ENCODE data around the gene SETBP1. TPM values are rescaled to one million over a fixed set of nuclear protein-coding genes. Genes with fewer than 3 reads are reported as not detected.

SETBP1 gene
- total and polyA plus RNA-seq, 3 donors from 2014 or later: 6.2 to 34.7 (median 33.1) TPM

DNA sequence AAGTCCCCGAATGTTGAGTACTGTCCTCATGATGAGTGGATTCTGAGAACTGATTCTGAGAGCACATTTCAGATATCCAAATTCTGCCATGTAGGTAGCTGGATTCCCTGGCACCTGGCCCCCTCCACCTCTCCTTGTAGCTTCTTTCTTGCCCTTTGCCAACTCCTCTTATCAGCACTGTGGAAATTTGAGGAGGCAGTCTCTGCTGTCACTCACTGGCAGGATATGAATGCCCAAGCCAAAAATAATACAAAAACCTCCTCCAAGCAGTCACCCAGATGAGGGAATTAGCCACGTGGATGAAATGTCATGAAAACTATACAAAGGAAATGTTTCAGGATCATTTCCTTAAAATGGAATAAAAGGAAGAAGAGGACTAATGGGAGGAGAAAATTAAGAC, 276.8 kb downstream of the SETBP1 start:
- intact Hi-C loops (cut with DNase I; ENCODE audit: low total_unique reads): no loop called here
- H3K36me3 ChIP-seq (ENCODE audit: low read depth, missing control alignments): no peaks in the 10 kb centered on the region
- TF ChIP-seq POLR2A (IDR thresholded peaks at IDR 0.05): no peak
- TF ChIP-seq, protein P1, sequence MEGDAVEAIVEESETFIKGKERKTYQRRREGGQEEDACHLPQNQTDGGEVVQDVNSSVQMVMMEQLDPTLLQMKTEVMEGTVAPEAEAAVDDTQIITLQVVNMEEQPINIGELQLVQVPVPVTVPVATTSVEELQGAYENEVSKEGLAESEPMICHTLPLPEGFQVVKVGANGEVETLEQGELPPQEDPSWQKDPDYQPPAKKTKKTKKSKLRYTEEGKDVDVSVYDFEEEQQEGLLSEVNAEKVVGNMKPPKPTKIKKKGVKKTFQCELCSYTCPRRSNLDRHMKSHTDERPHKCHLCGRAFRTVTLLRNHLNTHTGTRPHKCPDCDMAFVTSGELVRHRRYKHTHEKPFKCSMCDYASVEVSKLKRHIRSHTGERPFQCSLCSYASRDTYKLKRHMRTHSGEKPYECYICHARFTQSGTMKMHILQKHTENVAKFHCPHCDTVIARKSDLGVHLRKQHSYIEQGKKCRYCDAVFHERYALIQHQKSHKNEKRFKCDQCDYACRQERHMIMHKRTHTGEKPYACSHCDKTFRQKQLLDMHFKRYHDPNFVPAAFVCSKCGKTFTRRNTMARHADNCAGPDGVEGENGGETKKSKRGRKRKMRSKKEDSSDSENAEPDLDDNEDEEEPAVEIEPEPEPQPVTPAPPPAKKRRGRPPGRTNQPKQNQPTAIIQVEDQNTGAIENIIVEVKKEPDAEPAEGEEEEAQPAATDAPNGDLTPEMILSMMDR (IDR thresholded peaks at IDR 0.05): no peak
- H3K9me3 ChIP-seq: no peaks in the 10 kb centered on the region
- no peak overlapping the region for H3K27ac ChIP-seq
- H3K27me3 ChIP-seq: no peaks in the 10 kb centered on the region
- DNase-seq: no peak
- 69 to 74% methylated on average over 2 of the region's 2 CpGs for WGBS, 2 donors
- H3K4me3 ChIP-seq: no peak overlapping the region
- peaks cover 3% of the 10 kb centered on the region for H3K4me1 ChIP-seq

GRCh38 chr18:44958040-44958439, 277.4 kb downstream of the SETBP1 start:
- WGBS, 2 donors: 92 to 97% methylated on average over 1 of the region's 1 CpG

DNA sequence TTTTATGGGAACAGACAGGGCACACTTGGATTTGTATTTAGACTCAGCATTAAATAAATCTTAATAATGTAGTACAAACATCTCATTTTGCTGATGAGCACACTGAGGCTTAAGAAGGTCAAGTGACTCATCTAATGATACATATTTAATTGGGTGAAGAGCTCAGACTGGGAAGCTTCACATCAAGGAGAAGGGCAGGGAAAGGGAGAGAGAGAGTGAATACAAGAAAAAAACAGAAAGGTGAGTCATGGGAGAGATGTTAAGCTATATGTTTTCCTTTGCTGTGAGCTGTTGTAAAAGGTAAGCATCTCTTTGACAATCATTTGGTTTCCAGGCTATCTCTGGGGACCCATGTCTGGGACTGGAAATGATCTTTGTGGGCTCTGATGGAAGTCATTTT, 277.8 kb downstream of the SETBP1 start:
- TF ChIP-seq, protein P1 (IDR thresholded peaks at IDR 0.05): no peak

More at GRCh38 chr18:44958040-44958439, 277.4 kb downstream of the SETBP1 start:
- Histone ChIP-seq H3K27me3 (no peaks in the 10 kb centered on the region), H3K4me1 (peaks cover 3% of the 10 kb centered on the region), H3K36me3 (ENCODE audit: low read depth, missing control alignments) (no peaks in the 10 kb centered on the region), H3K4me3 (no peak overlapping the region), H3K27ac (no peak overlapping the region), H3K9me3 (no peaks in the 10 kb centered on the region)
- DNase-seq: no peak
- intact Hi-C loops (cut with DNase I; ENCODE audit: low total_unique reads): no loop called here
- no peak for TF ChIP-seq POLR2A (IDR thresholded peaks at IDR 0.05)
- TF ChIP-seq, protein P1 (IDR thresholded peaks at IDR 0.05): no peak

GRCh38 chr18:44959013-44959412, 278.3 kb downstream of the SETBP1 start:
- Histone ChIP-seq H3K27me3 (no peaks in the 10 kb centered on the region), H3K27ac (no peak overlapping the region), H3K9me3 (no peaks in the 10 kb centered on the region), H3K4me1 (peaks cover 3% of the 10 kb centered on the region), H3K36me3 (ENCODE audit: low read depth, missing control alignments) (no peaks in the 10 kb centered on the region), H3K4me3 (no peak overlapping the region)
- WGBS, 2 donors: 49 to 56% methylated on average over 2 of the region's 2 CpGs
- DNase-seq: no peak
- intact Hi-C loops (cut with DNase I; ENCODE audit: low total_unique reads): no loop called here
- TF ChIP-seq, protein P1 (IDR thresholded peaks at IDR 0.05): no peak
- TF ChIP-seq POLR2A (IDR thresholded peaks at IDR 0.05): no peak

More for the DNA sequence above, 277.8 kb downstream of the SETBP1 start:
- Histone ChIP-seq H3K36me3 (ENCODE audit: low read depth, missing control alignments) (no peaks in the 10 kb centered on the region), H3K27me3 (no peaks in the 10 kb centered on the region), H3K27ac (no peak overlapping the region), H3K4me3 (no peak overlapping the region), H3K4me1 (peaks cover 3% of the 10 kb centered on the region), H3K9me3 (no peaks in the 10 kb centered on the region)
- intact Hi-C loops (cut with DNase I; ENCODE audit: low total_unique reads): no loop called here
- DNase-seq: no peak

DNA sequence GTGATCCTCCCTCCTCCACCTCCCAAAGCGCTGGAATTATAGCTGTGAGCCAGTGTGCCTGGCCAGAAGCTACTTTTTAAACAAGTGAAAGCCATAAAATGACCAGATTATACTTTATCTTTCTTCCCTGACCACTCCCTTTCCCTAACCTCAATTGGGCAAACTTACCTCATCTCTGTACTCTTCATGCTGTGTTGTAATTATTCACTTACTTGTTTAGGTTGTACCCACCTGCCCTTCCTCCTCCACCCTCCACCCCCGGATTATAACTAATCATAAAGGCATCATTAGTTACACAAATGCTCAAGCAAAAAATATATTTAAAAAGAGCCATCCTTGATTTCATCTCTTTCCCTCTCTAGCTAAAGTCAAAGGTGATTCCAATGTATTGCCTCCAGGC, 279.9 kb downstream of the SETBP1 start:
- intact Hi-C loops (cut with DNase I; ENCODE audit: low total_unique reads): no loop called here
- no peak overlapping the region for H3K4me3 ChIP-seq
- no peak for DNase-seq
- WGBS, 2 donors: 79 to 88% methylated on average over 2 of the region's 2 CpGs
- TF ChIP-seq POLR2A (IDR thresholded peaks at IDR 0.05): no peak
- TF ChIP-seq, protein P1 (IDR thresholded peaks at IDR 0.05): no peak
- H3K27me3 ChIP-seq: no peaks in the 10 kb centered on the region
- no peaks in the 10 kb centered on the region for H3K36me3 ChIP-seq (ENCODE audit: low read depth, missing control alignments)
- H3K9me3 ChIP-seq: no peaks in the 10 kb centered on the region
- H3K27ac ChIP-seq: no peak overlapping the region
- peaks cover 3% of the 10 kb centered on the region for H3K4me1 ChIP-seq
